PC-3 (cell line): ENCODE results near the gene LPAR1.

Experiments
- EZH2 ChIP-seq: fragments of 300-600 bp; sonication (generic); IDR thresholded peaks from one replicate; pipeline ENCODE4 v1.6.1; 2017; ENCODE audit warnings: antibody characterized with exemption, mild to moderate bottlenecking, low read length; ENCODE audit not compliant: unreplicated experiment
- EZH2phosphoT487 ChIP-seq: fragments of 300-600 bp; sonication (generic); IDR thresholded peaks from 2 replicates; pipeline ENCODE4 v1.6.1; 2018; ENCODE audit warnings: mild to moderate bottlenecking, antibody characterized with exemption, low read length, borderline replicate concordance
- TF ChIP-seq, protein P1 (sequence below): fragments of 300-600 bp; sonication (generic); conservative IDR thresholded peaks from 2 replicates; pipeline ENCODE4 v1.5.1; 2017; ENCODE audit warnings: antibody characterized with exemption, low read depth, mild to moderate bottlenecking, low read length

DNA sequence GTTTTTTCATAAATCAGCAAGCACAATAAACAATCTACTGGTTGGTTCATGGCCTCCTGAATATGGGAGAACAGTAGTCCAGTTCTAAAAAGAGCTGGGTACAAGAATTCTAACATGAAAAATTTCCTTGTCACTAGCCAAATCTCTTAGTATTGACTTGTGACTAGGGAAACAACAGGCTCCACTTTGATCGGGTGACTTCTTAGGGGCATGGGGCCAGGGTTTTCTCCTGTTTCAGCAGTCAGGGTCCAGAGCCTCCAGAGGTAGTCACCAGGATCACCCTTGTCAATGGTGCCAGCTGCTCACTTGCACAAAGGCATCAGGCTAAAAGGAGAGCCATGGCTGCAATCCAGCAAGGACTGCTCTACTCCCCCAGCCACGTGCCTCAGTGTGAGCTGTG, 38.1 kb downstream of the LPAR1 start:
- TF ChIP-seq, protein P1, sequence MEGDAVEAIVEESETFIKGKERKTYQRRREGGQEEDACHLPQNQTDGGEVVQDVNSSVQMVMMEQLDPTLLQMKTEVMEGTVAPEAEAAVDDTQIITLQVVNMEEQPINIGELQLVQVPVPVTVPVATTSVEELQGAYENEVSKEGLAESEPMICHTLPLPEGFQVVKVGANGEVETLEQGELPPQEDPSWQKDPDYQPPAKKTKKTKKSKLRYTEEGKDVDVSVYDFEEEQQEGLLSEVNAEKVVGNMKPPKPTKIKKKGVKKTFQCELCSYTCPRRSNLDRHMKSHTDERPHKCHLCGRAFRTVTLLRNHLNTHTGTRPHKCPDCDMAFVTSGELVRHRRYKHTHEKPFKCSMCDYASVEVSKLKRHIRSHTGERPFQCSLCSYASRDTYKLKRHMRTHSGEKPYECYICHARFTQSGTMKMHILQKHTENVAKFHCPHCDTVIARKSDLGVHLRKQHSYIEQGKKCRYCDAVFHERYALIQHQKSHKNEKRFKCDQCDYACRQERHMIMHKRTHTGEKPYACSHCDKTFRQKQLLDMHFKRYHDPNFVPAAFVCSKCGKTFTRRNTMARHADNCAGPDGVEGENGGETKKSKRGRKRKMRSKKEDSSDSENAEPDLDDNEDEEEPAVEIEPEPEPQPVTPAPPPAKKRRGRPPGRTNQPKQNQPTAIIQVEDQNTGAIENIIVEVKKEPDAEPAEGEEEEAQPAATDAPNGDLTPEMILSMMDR: no peak
- no peak for TF ChIP-seq EZH2
- TF ChIP-seq EZH2phosphoT487: no peak
